NCI-H446 (cell line): Measurements from ENCODE around the gene RPL22.

ENCODE experiments used
- DNase-seq, 2 experiments: peaks; one replicate each; lab custom pipeline; 2025; lab: John Stamatoyannopoulos, UW

RPL22 gene

GRCh38 chr1:6172549-6172948 is 26.8 kb downstream of the RPL22 start:
- no peak for DNase-seq

GRCh38 chr1:6171548-6172124 is 27.8 kb downstream of the RPL22 start:
- DNase-seq = peak; percentile 10 to 41

- DNase-seq = no peak
Measured at GRCh38 chr1:6170742-6171201, 28.6 kb downstream of the RPL22 start.

- no peak for DNase-seq
Measured at GRCh38 chr1:6170116-6170741, 29.2 kb downstream of the RPL22 start.

- DNase-seq = no peak
Measured at GRCh38 chr1:6168947-6169586, 30.3 kb downstream of the RPL22 start.

DNA sequence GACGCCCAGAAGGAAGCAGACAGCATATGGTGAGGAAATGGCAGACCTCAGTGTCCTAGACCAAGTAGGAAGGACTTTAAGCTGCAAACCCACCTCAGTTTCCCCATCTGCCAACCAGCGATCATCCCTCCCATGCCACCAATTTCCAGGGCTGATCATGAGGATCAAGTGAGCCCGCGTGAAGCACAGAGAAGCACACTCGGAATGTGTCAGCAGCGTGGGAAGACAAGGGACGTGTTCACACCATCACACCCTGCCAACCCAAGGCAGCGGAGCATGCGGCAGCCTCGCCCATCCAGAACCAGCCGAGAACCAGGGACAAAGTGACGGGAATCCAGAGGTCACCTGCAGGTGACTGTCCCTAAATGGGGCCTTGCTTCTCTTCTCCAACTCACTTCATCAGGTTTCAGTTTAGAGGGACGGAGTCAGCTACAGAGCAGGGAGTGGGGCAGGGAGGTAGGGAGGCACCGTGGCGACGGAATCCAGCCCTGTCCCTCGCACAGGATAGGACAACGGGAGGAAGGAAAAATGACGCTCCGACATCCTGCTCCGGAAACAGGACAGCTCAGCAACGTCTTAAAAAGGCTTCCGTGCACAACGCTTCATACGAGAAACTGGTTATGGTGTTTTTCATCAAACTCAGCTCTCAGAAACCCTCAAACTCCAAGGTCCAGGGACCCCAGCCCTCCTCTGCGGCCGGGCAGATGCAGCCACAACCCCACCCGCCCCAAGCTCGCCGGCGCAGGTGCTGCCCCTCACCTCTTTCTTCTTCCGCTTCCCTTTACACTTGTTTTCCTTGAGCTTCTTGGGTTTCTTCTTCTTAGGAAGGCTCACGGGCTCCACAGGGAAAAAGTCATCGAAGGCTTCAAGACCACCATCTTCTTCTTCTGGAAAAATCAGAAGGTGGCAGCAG is 31.7 kb downstream of the RPL22 start:
- no peak for DNase-seq

- DNase-seq = no peak
Measured at GRCh38 chr1:6166655-6167390, 32.6 kb downstream of the RPL22 start.

DNA sequence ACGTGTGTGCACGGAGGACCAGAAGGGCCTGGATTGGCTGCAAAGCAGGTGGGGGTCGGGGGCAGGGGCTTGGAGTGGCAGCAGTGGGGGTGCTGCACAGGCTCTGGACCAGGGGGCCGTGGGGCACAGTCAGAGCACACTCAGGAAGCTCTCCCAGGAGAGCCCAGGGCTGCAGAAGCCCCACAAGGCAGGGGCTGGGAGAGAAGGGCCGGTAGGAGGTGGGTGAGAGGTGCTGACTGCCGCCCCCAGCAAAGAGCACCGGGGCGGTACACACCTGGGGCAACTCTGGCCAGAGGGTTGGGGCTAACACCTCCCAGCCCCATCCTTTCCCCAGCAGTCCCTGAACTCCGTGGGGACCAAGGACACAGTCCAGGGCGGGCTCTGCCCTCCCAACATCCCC is 33.2 kb downstream of the RPL22 start:
- no peak for DNase-seq

DNA sequence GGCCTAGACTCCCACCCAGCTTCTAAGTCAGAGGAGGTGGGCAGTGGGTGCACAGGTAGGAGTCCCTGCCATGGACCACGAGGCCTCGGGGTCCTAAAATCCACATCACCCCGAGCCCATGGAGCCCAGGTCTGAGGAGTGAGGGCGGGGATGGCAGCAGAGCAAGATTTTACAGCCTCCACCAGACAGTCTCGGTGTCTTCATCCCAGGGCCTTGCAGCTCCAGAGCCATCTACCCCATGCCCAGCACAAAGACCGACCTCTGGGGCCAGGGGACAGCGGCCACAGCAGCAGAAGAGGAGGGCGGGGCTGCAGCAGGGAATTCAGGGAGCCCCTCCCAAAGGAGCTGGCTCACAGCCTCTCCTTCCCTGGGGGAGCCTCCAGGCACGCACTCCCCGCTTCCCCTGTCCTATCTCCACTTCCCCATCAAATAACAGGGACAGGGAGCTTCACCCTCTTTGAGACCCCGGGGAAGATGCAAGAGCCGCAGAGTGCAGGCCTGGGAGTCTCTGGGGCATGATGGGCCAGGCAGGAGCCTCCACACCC is 33.9 kb downstream of the RPL22 start:
- DNase-seq = no peak

DNA sequence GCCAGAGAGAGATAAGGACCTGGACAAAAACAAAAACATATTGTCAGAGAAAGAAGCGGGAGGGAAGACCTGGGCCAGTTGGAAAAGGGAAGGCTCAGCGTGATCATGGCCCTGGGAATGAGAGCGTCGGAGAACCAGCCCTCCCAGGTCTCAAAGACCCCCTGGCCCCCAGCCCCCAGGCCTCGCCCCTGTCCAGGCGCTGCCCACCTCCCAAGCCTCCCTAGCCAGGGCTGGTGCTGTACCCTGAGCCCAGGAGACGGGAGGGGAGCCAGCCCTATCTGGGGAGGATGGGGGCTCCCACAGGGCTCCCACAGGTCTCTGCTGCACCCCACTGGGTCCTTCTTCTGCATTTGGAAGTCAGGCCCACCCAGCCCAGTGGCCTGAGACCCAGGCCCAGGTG is 34.4 kb downstream of the RPL22 start:
- DNase-seq = no peak

- DNase-seq = no peak
Measured at GRCh38 chr1:6163973-6164617, 35.3 kb downstream of the RPL22 start.

DNA sequence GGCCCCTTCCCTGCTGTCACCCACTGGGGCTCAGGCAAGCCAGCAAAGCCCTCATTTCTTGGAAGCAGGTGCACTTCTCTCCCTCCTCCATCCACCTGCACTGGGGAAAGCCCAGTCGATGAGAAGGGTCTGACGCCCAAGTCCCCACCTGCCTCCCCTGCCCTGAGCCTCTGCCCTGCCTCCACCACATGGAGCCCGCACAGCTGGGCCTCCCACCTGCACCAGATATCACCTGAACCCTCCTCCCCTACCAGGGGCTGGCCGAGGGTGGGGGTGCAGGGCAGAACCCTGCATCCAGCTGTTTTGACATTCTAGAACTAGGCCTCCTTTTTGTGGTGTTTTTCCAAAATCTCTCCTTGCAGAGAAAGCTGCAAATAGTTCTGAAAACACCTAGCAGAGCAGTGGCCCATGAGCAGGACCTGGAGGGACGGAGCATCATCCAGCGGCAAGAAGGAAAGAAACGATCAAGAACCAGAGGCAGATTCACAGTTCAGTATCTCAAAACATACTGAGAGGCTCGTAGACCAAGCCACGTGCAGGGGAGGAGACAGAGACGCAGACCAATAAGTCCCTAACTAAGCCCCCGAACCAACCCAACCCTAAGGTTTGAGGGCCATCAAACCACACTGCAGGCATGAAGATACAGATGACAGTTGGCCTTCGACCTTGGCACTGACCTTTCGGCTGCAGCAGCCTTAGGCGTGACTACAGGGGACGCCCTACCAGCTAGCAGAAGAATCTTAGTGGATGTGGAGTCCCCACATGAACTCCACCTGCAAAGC is 36.0 kb downstream of the RPL22 start:
- DNase-seq = no peak

GRCh38 chr1:6162773-6163172 is 36.6 kb downstream of the RPL22 start:
- DNase-seq = no peak

- no peak for DNase-seq
Measured at GRCh38 chr1:6162341-6162740, 37.1 kb downstream of the RPL22 start.

- no peak for DNase-seq
Measured at GRCh38 chr1:6158181-6158580, 41.2 kb downstream of the RPL22 start.

- no peak for DNase-seq
Measured at GRCh38 chr1:6157528-6158174, 41.7 kb downstream of the RPL22 start.

DNA sequence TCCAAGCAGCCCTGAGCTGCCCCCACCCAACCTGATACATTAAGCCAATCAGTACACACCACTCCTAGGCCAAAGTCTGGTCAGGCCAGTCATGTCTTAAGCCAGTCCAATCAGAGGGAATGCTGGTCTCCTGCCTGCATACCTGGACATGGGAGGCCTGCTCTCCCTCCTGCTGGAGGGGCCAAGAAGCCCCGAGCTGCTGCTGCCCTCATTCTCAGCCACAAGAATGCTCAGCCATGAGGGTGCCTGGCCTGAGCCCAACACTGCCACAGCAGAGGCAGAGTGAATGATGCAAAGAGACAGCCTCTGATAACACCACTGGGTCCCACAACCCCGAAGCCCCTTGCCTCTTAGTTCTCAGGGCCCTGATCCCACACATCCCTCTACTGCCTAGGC is 42.3 kb downstream of the RPL22 start:
- DNase-seq = no peak

DNA sequence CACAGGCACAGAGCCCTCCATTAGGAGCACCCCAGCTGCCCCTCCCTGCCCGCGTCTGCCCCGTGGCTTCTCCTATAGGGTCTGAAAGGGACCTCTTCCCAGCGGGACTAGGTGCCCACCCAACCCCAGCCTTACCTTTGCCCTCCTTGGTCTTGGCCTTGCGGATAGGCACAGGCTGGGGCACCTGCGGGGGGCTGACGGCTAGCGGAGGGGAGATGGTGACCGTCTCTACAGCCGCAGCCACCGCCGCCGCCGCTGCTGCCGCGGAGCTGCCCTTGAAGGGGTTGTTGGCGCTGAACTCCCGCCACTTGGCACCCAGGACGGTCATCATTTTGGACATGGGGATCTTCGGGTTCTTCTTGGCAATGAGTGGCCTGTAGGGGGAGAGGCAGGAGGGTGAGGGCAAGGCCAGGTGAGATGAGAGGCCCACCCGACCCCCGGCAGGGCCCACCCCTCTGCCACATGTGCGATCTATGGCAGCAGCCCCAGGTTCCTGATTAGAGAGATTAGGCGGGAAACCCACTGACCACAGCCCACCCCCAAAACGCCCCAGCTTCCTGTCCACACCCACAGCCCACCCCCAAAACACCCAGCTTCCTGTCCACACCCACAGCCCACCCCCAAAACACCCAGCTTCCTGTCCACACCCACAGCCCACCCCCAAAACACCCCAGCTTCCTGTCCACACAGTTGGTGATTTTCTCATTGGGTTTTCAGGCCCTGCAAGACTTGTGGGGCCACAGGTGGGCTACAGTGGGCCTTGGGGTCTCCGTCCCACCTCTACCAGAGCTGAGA is 44.7 kb downstream of the RPL22 start:
- no peak for DNase-seq

- DNase-seq = no peak
Measured at GRCh38 chr1:6152882-6153281, 46.5 kb downstream of the RPL22 start.
